GM19395 (cell line): Measurements from ENCODE around the gene USF1.
"Not testable (repeated sequence)": the region's sequence is repeated elsewhere in the genome, so short reads cannot be mapped to it uniquely, and the experiment has no call there.

ENCODE experiments used
- ATAC-seq: cut with Tn5 transposase; IDR thresholded peaks from one replicate; pipeline ENCODE4 v1.9.1; 2021; ENCODE audit warnings: mild to moderate bottlenecking, moderate library complexity; ENCODE audit not compliant: unreplicated experiment

The USF1 gene

DNA sequence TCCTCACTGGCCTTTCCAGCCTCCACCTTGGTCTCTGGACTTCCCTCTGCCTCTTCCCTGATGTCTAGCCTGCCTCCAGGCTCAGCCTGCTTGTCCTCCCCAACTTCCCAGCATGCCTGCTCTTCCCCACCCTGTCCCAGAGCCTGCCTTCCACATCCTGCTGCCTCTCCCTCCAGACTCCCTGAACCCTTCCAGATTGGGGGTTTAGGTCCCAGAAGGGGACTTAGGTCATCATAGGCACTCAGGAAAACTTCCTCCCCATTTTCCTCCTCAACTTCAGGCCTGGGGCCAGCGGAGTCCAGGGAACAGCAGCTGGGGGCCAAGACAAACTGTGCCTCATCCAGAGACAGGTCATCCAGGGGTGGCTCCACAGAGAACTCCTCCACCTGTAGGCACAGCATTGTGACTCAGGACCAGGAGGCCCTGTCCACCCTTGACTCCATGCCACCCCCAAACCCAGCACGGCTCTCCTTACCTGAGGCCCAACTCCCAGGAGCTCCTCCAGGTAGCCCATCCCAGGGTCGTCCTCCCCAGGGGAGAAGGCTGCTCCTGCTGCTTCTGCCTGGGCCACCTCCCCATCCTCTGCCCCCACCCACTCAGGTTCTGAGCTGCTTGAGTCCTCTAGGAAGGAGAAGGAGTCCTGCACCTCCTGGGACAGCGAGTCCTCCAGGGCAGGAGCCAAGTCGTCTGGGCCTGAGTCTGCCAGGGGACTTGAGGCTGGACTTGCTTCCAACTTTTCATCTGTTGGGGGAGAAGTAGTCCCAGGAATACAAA lies 3.4 kb upstream of the USF1 start:
- ATAC-seq, result no peak

DNA sequence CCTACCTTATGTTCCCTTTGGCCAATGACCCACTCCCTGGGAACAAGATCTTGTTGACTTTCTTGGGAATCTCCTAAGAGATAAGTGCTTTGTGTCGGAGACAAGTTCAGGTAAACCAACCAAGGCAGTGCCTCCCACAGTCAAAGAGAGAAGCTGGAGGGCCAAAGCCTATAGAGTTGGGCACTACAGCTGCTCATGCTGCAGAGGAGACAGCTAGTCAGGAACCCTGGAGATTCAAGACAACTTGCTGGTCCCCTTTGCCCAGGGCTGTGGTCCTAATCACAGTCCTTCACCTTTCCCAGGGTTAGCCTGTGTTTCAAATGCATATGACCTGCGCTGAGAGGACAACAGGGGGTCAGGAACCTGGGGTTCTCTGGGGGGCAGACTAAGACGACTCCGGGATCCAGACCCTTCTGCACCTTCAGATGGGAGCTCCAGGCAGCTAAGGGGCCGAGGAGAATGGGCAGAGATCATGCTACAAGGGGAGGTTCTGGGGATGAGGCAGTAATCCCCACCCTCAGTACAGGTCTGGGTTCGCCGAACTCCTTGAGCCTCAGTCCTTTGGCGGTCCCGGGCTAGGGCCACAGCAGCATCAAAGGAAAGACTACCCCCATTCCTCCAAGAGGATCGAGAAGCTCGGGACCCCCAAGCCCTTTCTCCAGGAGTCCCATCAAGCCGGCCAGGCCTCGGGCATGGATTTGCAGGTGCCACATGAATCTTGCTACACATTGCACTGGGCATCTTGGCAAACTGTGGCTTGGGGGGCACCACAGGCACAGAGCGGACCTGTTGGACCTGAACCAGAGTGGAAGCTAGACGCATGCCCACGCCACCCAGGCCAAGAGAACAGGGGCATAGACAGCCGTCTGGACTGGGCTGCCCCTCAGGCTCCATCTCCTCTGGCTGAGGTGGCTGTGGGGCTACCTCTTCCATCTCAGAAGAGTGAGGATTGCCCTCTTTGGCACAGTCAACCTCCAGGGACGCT lies 2.0 kb upstream of the USF1 start:
- no peak for ATAC-seq

DNA sequence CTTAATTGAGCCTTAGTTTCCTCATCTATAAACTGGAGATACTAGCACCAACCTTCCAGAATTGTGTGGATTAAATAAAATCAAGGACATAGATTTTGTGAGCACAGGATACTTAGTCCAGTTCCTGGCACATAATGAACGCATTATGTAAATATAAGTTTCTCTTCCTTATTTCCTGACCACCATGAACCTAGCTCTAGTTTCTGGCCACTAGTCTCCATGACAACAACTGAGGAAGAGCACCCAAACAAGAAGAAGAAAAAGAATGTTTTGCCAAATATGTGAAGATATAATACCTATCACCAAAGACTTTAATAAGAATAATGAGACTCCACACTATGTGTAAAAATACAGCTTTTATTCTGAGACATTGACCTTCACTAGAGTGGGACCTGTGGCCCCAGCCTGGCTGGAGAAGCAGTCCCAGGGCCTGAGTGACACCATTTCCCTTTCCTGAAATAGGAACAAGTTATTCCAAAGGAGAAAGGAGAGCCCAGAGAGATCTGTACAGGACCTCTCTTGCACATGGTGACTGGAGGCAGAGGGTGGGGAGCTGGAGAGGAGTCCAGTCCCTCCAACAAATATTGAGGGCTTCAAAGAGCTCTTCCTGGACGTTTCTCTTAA lies 940 bp upstream of the USF1 start:
- ATAC-seq, result peak; percentile 38

DNA sequence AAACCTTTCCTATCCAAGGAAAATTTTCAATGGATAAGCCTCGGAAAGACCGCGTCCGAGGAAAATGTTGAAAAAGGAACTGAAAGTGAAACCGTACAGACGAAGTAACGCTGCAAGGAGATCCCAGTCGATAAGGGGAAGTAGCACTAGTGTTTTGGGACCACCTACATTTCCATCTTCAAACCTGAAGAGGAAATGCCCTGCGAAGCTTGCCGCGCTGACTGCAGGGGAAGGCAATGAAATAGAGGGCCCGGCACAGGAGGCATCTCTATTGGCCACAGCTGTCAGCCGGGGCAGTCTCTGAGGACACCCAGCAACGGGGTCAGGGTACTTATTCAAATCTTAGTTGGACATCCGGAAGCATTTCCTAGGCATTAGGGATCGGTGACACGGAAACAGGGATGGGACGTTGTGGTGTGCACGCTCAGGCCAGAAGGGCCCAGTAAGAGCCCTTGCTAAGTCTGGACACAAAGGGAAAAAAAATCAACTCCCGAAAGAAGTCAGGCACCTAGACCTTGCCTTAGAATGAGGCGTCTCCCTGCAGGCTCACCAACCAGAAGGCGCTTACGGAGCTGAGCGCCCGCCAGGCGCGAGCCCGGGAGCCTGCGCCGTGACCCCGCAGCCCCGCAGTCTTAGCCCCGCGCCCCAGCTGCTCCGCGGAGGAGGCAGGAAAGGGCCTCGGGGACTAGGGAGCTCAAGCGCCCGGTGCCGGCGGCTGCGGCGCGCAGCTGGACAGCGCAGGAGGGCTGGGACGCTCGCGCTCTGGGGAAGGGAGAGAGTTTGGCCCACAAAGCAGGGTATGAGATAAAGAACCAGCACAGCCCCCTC lies 655 bp downstream of the USF1 start:
- ATAC-seq, result peak; percentile 50

DNA sequence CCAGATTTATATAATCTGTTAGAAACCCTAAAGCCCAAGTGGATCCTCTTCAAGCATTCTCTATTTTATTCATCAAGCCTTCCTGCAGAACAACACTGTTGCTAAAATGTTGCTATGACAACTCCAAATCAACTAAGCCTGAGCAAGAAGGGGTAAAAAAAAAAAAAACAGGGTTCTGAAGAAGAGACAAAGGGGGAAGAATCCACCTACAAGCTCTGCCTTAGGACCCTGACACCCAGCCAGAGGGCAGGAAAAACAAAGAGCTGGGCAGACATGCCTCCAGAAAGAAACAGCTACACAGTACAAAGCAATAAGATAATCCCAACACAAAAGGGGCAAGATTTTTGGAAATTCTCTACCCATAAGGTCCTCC lies 1.3 kb downstream of the USF1 start:
- no peak for ATAC-seq

DNA sequence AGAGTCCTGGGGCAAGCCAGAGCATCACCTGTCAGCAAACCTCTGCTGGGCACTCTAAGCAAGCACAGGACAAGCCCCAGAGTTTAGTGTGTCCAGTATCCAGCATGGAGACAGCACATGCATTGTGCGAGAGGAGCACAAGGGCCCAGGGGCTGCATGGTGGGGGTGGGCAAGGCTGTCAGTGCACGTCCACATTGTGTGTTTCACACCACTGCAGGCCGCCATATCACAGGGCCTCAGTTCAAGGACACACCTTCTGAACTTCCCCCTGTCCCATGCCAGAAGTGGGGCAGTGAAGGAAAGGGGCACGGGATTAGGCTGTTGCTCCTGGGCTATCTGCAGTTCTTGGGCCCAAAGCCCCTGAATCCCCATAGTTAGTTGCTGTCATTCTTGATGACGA lies 6.2 kb downstream of the USF1 start:
- no peak for ATAC-seq

DNA sequence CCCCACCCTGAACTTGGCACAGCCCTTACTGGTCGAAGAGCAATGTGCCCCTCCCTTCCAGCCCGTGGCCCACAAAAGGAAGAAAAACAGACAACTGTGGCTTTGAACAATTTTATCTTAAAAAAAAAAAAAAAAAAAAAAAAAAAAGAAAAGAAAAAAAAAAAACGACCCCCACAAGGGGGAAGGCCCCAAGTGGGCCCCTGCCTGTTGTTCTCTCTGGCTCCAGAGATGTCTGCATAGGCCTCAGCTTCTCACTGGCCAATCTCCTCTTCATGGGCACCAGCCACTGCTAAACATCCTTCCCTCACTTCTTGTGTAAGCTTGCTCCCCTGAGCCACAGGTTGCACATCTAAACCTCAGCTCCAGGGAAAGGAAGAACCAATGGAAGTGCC lies 6.6 kb downstream of the USF1 start:
- no peak for ATAC-seq

DNA sequence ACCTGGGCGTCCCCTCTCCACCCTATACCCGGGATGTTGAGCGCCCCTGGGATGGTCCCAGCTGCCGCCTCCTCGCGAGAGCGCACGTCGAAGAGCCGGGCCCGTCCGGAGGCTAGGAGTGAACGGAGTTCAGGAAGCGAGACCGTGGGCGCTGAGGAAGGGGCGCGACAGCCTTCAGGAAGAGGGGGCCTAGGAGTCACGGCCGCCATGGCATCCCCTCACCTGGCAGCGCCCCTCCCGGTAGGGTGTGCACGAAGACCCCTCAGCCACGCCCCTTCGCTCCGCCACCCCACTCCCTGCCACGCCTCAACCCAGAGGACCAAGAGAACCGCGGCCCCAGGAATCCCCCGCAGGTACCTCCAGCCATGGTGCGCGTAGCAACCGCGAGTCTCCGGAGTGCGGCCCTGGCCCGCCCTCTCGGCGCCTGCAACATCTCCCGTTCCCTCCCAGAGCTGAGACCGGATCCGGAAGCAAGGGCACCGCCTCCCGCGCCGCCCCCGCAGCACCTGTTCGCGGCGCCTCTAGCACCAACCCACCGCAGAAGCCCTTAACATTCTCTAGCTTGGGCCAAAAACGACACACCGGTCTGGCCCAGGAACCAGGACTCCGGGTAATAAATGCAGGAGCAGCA lies 7.1 kb downstream of the USF1 start, which contains the start of gene TSTD1:
Gene TSTD1, minus strand, starts transcription at position 442 of the 631 bp plus-strand sequence. Its CDS starts 75 bp downstream, at position 367.
- ATAC-seq, result peak; percentile 79

DNA sequence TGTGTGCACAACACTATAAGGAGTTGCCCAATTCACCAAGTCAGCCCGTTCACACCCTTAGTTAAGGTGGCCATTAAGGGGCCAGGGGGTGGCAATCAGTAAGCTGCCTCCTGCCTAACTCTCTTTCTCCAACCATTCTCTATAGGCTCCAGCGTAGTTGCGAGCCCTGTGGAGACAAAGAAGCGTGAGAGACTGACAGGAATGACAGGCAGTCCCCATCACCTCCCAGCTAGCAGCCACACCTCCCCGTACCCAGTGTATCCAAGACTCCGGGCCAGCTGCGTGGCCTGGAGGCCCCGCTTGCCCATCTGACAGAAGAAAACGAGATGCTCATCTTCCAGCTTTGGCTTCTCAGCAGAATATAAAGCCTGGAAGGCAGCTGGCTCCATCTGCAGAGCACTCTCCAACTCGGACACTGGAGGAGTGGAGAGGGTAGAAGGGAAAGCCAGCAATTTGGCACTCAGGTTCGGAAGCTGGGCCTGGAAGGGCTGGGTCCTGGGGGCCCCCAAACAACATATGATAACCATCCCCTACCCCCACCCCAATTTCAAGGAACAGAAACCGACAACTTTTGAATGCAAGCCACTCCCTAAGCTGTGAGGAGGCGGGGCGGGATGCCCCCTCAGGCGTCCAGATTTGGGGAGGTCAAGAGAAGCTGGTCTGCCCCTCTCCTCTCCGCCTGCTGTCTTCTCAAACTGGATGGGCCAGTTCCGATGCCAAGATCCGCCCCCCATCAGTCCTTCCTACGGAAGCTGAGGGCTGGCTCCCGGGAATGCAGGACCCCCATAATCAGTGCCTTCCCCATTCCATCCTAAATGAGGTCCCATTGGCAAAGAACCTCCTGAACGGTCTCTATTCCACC lies 7.9 kb downstream of the USF1 start:
- ATAC-seq, result no peak

DNA sequence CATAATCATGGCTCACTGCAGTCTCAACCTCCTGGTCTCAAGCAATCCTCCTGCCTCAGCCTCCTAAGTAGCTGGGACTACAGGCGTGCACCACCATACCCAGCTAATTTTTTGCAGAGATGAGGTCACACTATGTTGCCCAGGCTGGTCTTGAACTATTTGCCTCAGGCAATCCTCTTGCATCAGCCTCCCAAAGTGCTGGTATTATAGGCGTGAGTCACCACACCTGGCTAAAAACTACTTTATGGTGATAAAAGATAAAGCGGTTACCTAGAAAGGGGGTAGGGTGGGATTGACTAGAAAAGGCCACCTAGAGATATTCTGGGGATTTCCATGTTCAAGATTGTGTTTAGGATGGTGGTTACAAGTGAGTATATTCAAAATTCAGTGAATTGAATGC lies 12.0 kb downstream of the USF1 start:
- ATAC-seq, result no peak

DNA sequence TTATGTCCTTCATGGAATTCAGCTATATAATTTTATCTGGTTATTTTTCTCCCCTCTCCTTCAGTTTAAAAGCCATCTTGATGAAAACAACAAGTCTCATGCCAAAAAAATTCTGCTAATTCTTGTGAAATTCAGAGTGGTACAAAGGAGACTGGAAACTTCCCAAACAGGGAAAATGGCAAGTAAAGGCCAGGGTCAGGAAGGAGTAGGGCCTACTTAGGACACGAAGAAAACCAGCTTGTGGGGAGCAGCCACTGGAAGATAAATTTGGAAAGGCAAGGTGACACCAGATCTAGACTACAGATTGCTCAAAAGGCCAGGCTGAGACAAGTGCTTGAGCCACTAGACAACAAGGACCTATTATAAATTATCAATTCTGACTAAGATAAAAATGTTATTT lies 13.4 kb downstream of the USF1 start:
- no peak for ATAC-seq

DNA sequence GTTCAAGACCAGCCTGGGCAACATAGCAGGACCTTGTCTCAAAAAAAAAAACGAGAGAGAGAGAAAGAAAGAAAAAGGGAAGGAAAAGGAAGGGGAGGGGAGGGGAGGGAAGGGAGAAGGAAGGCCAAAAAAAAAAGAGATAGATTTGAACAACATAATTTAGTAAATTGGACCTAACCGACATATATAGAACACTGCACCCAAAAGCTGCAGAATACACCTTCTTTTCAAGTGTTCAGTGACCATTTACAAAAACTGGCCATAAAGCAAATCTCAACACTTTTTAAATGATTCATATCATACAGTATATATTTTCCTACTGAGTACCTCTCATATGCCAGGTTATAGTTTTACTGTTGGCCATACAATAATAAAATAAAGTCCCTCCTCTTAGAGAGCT lies 13.9 kb downstream of the USF1 start:
- ATAC-seq, result no peak

DNA sequence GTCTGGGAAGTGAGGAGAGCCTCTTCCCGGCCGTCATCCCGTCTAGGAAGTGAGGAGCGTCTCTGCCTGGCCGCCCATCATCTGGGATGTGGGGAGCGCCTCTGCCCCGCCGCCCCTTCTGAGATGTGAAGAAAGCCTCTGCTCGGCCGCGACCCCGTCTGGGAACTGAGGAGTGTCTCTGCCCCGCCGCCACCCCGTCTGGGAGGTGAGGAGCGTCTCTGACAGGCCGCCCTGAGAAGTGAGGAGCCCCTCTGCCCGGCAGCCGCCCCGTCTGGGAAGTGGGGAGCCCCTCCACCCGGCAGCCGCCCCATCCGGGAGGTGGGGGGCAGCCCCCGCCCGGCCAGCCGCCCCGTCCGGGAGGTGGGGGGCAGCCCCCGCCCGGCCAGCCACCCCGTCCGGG lies 16.3 kb downstream of the USF1 start:
- ATAC-seq, result not testable (repeated sequence)

DNA sequence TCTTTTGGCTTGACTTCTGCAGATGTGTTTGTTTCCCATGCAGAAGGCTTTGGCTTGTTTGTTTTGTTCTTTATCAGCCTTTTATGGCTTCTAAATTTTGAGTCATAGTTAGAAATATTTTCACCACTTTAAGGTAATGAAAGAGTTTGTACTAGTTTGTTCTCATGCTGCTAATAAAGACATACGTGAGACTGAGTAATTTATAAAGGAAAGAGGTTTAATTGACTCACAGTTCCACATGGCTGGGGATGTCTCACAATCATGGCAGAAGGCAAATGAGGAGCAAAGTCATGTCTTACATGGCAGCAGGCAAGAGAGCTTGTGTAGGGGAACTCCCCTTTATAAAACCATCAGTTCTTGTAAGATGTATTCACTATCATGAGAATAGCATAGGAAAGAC lies 18.8 kb downstream of the USF1 start:
- not testable (repeated sequence) for ATAC-seq

DNA sequence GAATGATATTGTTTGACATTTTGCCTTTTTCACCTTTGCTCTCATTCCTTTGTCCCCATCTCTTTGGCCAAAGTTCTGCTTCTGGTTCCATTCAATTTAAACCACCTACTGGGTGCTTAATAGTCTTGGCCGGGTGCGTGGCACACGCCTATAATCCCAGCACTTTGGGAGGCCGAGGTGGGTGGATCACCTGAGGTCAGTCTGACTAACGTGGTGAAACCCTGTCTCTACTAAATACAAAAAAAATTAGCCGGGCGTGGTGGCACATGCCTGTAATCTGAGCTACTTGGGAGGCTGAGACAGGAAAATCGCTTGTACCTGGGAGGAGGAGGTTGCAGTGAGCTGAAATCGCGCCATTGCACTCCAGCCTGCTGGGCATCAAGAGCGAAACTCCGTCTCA lies 23.3 kb downstream of the USF1 start:
- not testable (repeated sequence) for ATAC-seq

DNA sequence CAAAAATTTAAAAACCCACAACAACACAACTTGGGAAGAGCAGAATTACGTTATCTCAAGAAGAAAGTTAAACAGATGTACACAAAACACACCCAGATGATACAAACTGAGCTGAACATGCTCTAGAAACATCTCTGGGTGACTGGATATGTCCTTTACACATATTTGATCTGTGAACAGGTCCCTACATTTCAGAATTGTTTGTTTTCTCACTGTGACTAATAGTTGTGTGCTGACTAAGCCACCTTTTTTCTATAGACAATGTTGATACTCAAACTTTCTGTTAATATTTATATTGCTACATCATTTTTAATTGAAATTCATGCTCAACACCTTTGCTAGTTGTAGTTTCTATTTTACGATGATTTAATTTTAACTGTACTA lies 23.8 kb downstream of the USF1 start:
- no peak for ATAC-seq

DNA sequence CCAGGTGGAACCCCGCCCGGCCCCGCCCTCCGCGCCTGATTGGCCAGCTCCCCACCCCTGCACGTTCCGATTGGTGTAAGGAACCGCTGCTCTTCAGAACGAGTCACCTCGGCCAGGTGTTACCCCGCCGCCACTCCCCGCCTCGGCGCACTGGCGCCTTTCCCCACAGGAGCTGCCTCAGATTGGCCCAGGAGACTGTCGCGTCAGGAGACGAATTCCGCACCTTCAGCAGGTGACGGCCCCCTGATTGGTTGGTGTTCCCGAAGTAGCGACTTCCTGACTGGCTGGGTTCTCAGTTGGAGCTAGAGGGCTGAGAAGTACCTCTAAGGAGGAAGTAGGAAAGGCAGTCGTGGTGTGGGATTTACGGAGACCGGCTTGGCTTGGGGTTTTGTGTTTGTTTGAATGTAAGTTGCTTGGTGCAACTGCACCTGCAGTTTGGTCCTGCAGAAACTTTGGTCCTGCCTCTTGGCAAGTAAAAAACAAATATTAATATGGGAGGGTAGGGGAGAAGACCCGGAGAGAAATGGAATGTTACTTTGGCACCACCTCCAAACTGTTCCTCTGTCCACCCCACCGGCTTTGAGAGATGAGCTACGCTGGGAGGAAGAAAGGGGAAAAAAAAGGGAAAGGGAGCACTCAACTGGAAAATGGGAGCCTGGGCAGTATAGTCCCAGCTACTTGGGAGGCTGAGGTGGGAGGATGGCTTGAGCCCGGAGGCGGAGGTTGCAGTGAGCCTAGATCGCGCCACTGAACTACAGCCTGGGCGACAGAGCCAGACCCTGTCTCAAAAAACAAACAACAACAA lies 24.4 kb downstream of the USF1 start:
- peak; percentile 88 for ATAC-seq

DNA sequence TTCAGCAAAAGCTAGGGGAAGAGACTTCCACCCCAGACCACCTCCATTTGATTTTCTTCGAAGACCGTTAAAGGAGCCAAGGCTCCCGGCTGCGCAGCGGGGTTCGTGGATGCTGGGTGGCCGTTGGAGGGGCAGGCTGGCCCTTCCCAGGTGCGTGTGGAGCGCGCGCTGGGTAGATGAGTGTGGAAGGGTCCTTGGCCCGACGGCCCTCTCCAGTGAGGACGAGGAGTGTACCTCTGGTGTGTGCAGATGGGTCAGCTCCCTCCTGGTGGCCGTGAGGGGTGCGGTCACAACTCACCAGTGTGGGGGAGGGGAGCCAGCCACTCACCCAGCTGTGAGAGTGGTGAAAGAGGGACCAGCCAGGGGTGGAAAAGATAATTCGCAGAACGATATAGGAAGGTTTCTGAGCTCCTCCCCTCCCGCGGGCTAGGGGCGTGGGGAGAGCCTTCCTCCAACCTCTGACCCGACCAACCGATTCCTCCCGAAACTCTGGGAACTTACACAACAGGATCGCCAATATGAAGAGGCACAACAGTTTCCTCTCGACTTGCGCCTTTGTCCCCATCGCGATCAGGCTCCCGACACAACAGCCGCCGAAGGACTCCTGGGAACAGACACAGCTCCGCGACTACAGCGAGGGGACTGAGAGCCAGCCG lies 25.1 kb downstream of the USF1 start, which contains the start of gene F11R:
Gene F11R, minus strand, starts transcription at position 644 of the 656 bp plus-strand sequence. Its CDS starts 79 bp downstream, at position 565.
- peak; percentile 41 for ATAC-seq
